ENCODE results near the gene GIPC2.
A peak's percentile ranks its signal among the peaks of the same experiment; 100 is the strongest.
"Not testable (repeated sequence)": the region's sequence is repeated elsewhere in the genome, so short reads cannot be mapped to it uniquely, and the experiment has no call there.

Gene GIPC2

DNA sequence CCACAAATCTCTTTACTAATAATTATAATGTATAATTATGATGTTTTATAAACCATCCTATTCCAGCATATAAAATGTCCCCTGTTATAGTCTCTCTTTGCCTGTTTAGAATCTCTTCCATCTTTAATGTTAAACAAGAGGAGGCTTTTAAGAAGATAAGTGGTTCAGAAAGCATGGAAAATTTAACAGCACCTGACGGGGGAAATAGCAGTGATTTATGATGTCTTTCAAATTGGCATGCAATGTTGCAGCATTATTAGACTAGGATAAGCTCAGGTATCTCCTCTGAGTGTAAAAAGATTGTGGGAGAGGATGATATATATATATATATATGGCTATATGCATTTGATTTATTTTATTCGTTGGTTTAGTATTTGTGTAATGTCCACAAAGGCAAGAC is 24.4 kb downstream of the GIPC2 start:
- no peak for DNase-seq

DNA sequence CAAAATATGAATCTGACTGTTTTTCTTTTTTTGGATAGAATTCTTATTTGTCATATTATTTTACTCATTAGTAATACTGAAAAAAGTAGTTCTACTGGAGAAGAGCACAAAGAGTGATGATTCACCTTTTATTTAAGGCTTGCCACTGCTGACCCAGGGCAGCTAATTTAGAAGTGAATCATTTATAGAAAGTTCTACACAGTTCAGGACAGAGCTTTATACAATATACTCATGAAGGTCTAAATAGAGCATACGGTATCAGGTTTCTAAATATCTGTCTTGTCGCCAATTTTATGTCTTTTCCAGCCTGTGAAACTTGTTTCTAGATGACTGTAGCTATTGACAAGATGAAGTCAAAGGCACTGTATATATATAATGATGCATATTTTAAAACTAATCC is 25.0 kb downstream of the GIPC2 start:
- peak; percentile 53 for DNase-seq

- DNase-seq: no peak
Measured at GRCh38 chr1:78071696-78072095, 25.9 kb downstream of the GIPC2 start.

GRCh38 chr1:78072216-78072615 is 26.4 kb downstream of the GIPC2 start:
- no peak for DNase-seq

GRCh38 chr1:78073441-78073840 is 27.7 kb downstream of the GIPC2 start:
- no peak for DNase-seq

DNA sequence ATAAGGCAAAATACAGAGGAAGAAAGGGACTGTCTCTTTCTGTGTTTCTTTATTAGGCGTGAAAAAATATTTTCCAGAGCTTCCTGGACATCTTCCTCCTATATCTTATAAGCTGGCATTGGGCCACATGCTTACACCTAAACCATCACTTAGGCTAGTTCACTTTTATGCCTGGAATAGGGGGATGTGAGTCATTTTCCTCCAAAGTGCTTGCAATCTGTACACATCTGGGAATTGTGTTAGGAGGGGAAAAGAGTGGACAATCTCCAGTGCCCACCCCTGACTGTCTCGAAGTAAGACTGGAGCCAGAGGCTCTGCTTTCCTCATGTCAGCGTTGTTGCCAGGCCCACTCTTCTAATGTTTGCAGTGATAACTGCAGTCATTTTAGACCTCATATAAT is 29.9 kb downstream of the GIPC2 start:
- no peak for DNase-seq

DNA sequence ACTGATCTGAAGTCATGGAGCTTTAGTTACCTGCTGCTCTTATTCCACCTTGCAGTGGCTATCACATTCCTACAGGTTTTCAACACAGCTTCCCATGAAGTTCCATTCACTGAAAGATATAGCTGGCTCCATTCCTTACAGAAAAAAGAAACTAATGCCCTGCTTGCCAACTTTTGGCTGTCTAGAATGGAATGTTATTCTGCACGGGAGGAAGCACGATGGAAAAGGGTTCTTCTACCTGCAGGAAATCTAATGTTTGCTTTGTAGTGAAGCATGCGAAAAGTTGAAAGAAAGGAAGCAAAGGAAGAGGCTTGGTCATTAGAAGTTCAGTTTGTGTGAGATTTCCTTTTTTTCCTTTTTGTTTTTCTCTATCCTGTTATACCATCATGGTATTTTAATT is 32.6 kb downstream of the GIPC2 start:
- no peak for DNase-seq

- DNase-seq: no peak
Measured at GRCh38 chr1:78079580-78079979, 33.8 kb downstream of the GIPC2 start.

GRCh38 chr1:78080767-78081166 is 35.0 kb downstream of the GIPC2 start:
- DNase-seq: no peak

DNA sequence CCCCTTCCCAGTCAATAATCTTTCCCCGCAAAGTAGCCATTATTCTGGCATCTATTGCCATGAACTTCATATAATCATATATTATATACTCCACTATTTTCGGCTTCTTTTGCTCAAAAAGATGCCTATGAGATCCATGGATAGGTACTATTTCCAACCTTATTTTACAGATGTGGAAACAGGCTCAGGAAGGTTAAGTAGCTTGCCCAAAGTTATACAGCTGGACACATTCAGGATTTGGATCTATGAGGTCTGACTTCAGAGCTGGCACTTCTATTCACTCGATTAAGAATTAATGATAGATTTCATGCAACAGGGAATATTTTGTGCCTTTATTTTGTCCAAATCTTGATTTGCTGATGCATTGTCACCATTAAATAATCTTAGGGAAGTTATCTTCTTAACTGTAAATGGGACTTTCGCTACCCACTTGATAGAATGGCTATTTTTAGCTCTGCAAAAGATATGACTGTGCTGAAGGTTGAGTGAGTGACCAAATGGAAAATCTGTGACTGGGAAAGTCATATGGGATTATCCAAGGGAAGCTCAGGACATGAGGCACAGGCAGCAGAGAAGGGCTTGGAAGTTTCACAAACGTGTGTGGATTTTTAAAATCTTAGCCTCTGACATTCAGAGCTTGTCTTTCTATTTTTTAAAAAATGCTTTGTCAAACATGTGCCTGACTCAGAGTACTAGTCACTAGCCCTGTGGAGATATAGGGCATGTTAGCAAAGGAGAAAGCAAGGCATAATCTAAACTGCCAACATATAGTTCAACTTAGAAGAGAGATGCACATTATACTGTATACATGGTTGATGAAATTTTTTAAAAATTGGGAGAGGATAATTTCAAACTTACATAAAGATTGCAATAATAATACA is 36.5 kb downstream of the GIPC2 start:
- no peak for DNase-seq

DNA sequence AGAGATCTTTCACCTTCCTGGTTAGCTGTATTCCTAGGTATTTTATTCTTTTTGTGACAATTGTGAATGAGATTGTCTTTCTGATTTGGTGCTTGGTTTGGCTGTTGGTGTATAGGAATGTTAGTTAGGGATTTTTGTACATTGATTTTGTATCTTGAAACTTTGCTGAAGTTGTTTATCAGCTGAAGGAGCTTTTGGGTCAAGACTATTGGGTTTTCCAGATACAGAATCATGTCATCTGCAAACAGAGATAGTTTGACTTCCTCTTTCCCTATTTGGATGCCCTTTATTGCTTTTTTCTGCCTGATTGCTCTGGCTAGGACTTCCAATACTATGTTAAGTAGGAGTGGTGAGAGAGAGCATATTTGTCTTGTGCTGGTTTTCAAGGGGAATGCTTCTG is 38.9 kb downstream of the GIPC2 start:
- DNase-seq: not testable (repeated sequence)

DNA sequence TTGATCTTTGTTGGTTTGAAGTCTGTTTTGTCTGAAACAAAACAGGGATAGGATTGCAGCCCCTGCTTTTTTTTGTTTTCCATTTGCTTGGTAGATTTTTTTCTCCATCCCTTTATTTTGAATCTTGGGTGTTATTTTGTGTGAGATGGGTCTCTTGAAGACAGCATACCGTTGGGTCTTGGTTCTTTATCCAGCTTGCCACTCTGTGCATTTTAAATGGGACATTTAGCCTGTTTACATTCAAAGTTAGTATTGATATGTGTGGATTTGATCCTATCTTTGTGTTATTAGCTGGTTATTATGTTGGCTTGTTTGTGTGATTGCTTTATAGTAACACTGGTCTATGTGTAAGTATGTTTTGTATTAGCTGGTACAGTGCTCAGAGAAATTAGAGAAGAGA is 40.9 kb downstream of the GIPC2 start:
- DNase-seq: no peak

- no peak for DNase-seq
Measured at GRCh38 chr1:78088015-78088414, 42.2 kb downstream of the GIPC2 start.

DNA sequence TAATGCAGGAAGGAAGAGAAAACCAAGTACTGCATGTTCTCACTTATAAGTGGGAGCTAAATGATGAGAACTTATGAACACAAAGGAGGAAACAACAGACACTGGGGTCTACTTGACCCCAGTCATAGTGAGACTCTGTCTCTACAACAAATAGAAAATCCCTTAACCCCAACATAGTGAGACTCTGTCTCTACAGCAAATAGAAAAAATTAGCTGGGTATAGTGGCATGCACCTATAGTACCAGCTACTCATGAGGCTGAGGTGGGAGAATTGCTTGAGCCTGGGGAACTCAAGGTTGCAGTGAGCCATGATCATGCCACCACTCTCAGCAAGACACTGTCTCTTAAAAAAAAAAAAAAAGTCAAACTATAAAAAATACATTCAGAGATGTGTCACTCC is 42.7 kb downstream of the GIPC2 start:
- DNase-seq: no peak

- DNase-seq: no peak
Measured at GRCh38 chr1:78089010-78089409, 43.2 kb downstream of the GIPC2 start.

- DNase-seq: no peak
Measured at GRCh38 chr1:78090472-78091133, 44.8 kb downstream of the GIPC2 start.

- DNase-seq: no peak
Measured at GRCh38 chr1:78091215-78091813, 45.5 kb downstream of the GIPC2 start.

DNA sequence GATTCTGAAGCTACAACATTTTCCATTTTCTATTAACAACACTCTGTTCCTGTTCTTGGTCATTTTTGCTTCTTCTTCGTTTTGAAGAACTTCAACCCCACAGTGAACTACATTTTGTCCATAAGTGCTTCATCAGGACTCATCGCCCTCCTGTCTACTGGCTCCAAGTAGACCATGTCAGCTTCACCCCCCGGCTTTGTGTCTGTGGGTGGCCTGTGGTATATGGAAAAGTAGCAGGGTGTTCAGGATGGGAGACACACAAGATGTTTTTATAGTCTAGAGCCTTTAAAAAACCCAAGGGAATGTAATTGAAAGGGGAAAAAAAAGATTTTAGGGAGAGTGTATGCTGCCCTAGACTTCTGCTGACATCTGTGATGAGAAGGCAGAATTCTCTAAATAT is 46.1 kb downstream of the GIPC2 start:
- DNase-seq: no peak

DNA sequence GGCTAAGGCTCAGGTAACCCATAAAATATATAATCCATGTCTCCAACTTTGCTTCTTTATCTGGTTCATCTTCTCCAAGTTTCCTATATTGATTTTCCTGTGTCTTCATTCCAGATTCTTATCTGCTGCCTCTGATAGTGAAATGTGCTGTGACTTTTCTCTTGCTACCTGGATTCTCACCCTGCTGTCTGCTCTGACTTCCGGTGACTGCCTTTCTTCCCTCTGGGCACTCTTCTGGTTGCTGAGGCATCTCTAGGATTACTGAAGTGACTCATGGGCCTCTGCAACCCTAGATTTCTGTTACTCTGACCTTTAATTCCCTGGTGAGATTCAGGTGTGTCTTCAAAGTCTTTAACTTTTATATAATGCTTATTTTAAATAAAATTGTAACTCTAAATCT is 46.9 kb downstream of the GIPC2 start:
- no peak for DNase-seq

DNA sequence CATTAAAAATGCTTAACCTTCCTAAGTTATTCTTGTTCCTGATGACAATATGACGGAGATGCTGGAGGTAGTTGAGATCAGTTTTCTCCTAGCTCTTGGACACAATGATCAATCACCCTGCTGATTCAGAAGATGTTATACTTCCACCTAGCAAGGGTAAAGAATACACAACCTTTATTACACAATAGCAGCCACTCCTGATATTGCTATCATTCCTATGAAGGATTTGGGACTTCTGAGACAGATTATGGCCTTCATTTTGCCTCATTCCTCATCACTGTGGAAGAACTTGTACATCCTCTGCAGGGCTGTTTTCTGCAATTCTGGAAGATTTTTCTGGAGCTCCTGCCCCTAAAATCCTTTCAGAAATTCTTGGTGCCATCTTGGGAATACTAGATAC is 47.8 kb downstream of the GIPC2 start:
- no peak for DNase-seq

DNA sequence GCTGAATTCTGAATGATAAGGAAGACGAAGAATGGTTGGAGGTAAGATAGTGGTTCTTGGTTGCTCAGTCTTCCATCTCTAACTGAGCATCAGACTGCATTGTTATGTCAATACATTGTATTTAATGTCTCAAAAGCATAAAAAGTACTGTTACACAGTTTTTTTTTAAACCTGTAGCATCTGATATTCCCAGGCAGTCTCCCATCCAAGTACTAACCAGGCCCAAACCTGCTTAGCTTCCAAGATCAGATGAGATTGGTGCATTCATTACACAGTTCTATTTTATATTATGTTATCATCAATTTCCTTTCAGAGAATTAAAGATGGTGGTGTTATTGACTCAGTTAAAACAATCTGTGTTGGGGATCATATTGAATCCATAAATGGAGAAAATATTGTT is 48.9 kb downstream of the GIPC2 start:
- no peak for DNase-seq

DNA sequence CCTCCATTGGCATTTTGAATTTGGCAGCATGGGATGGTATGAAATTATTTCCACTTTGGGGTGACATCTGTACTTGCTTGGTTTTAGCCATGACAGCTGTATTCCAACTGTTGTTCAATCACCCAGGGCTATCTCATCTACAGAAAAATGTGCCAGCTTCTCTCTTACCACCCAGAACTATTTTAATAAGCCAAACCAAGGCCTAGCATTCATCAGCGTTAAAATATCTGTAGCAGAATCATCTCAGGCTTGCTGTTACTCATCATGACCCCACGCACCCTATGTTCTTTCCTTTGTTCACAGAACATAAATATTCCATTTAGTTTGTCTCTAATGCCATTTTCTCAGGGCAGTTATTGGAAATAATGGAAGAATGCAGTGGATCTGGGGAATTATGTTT is 49.8 kb downstream of the GIPC2 start:
- no peak for DNase-seq

DNA sequence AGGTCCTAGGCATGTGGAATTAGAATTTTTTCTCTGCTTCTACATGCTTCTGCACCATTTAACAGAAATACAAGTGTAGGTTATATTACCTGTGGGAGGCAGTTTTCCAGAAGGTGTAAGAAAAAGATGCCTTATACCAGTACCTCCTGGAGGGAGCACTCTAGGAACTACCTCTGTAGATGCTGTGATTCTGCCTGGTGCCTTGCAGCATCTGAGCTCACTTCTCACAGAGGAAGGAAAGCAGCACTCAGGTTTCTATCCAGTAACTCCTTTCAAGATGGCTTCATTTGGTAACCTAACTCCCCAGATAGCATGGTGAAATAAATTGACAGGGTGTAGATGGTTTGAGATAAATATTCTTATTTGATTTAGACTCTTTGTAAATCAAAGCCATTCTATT is 50.3 kb downstream of the GIPC2 start:
- no peak for DNase-seq

DNA sequence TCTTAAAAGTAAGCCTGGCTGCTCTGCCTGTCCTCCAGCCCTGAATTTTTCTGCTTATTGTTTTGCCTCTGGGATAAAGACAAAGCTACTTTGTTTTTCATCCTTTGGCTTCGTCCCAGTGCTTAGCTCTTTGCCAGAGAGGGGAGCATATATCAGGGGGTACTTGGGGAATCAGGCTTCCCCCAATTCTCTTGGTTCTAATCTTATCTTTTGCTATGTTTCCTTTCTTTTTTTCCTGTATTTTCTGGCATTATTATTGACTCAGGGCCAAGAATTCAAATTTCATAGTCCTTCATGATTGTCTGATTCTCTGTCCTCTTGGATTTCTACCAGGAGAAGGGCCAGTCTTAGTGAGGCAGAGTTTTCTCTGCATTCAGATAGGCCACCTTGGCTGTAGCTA is 51.2 kb downstream of the GIPC2 start:
- DNase-seq: no peak

Measured in activated CD4-positive, alpha-beta T cell treated with anti-CD3 and anti-CD28 coated beads, Interleukin-10, Interleukin-2, amounts not matched to agents 100 ng/mL and 50 ng/mL, durations not matched to agents 16 hours and 8 hours (primary cell).